ENCODE measurements around the gene CCNG1. TPM values are rescaled to one million over a fixed set of nuclear protein-coding genes. Genes with fewer than 3 reads are reported as not detected.
"Not testable (repeated sequence)": the region's sequence is repeated elsewhere in the genome, so short reads cannot be mapped to it uniquely, and the experiment has no call there.

Gene CCNG1
- total and polyA plus RNA-seq, 9 of the 15 experiments (the other 6 are each of a cell fraction or from before 2014, with no cell fraction given): 121 to 293 (median 245) TPM

DNA sequence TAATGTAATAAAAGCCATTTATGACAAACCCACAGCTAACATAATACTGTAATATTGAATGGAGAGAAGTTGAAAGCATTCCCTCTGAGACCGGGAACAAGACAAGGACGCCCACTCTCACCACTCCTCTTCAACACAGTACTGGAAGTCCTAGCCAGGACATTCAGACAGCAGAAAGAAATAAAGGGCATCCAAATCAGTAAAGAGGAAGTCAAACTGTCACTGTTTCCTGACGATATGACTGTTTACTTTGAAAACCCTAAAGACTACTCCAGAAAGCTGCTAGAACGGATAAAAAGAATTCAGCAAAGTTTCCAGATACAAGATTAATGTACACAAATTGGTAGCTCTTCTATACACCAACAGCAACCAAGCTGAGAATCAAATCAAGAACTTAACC, 11.3 kb upstream of the CCNG1 start:
- CTCF ChIA-PET (ENCODE audit: low intra/inter-chr PET ratio); TF ChIP-seq FOXM1 (CRISPR knock-in tag; IDR thresholded peaks at IDR 0.05; ENCODE audit: low read depth): not testable (repeated sequence)
- ATAC-seq: peak; percentile 71
- TF ChIP-seq EP300 (IDR thresholded peaks at IDR 0.05; ENCODE audit: low read length): peak; percentile 80
- TF ChIP-seq FOXA3 (CRISPR knock-in tag; conservative IDR thresholded peaks at IDR 0.05 in 1 of 2, IDR thresholded peaks at IDR 0.05 in 1 of 2): peak in 1 of 2 experiments; percentile 98; a peak in 2 of 4 replicates
- TF ChIP-seq FOXK2 (conservative IDR thresholded peaks at IDR 0.05 in 1 of 2, IDR thresholded peaks at IDR 0.05 in 1 of 2; ENCODE audit: low read depth in 2 of 2): 0 out of 4 replicates have a peak, but pooled peaks of 1 of the 2 experiments have one; percentile 18
- TF ChIP-seq CBFA2T2 (conservative IDR thresholded peaks at IDR 0.05): peak; percentile 76
- TF ChIP-seq STAT5A (IDR thresholded peaks at IDR 0.05; ENCODE audit: borderline replicate concordance, low read length): peak; percentile 46
- peak; percentile 66 for TF ChIP-seq LEF1 (IDR thresholded peaks at IDR 0.05)
- 0 out of 2 replicates have a peak, but pooled peaks have one; percentile 28 for TF ChIP-seq FOXA1 (IDR thresholded peaks at IDR 0.05; ENCODE audit: borderline replicate concordance)
- TF ChIP-seq GATA2 (CRISPR knock-in tag; IDR thresholded peaks at IDR 0.05): 0 out of 2 replicates have a peak, but pooled peaks have one; percentile 40
- 0 out of 2 replicates have a peak, but pooled peaks have one; percentile 34 for TF ChIP-seq NFIC (IDR thresholded peaks at IDR 0.05)
- peak; percentile 59; the same call in 1 of the 2 replicates for TF ChIP-seq ETV1 (tag; conservative IDR thresholded peaks at IDR 0.05; ENCODE audit: low read depth)
- peak; percentile 85 for TF ChIP-seq DPF2 (IDR thresholded peaks at IDR 0.05)
- peak; percentile 77 for TF ChIP-seq FOXM1 (IDR thresholded peaks at IDR 0.05; ENCODE audit: low read depth)
- TF ChIP-seq SMARCC2 (IDR thresholded peaks at IDR 0.05; ENCODE audit: low read depth): peak; percentile 67; the same call in 1 of the 2 replicates
- TF ChIP-seq ETV5 (CRISPR knock-in tag; IDR thresholded peaks at IDR 0.05; ENCODE audit: low read depth): peak; percentile 35; the same call in 1 of the 2 replicates
- TF ChIP-seq SPI1 (IDR thresholded peaks at IDR 0.05; ENCODE audit: borderline replicate concordance, low read depth, low read length): peak; percentile 94
- TF ChIP-seq ARID1B (IDR thresholded peaks at IDR 0.05): peak; percentile 94
- TF ChIP-seq TCF3 (CRISPR knock-in tag; IDR thresholded peaks at IDR 0.05): peak; percentile 90
- TF ChIP-seq SOX6 (IDR thresholded peaks at IDR 0.05): peak; percentile 63
- TF ChIP-seq MTA2 (IDR thresholded peaks at IDR 0.05; ENCODE audit: low read depth): peak; percentile 63
- TF ChIP-seq HDAC2 (IDR thresholded peaks at IDR 0.05): 0 out of 2 replicates have a peak, but pooled peaks have one; percentile 31
- TF ChIP-seq SMARCE1 (IDR thresholded peaks at IDR 0.05): peak; percentile 92
- TF ChIP-seq RCOR1 (IDR thresholded peaks at IDR 0.05; ENCODE audit: borderline replicate concordance in 1 of 2, low read depth in 2 of 2, low read length in 2 of 2): peak in 1 of 2 experiments; percentile 76; a peak in 2 of 4 replicates
- peak; percentile 79 for TF ChIP-seq NCOR1 (IDR thresholded peaks at IDR 0.05)
- peak; percentile 51; the same call in 1 of the 2 replicates for TF ChIP-seq PML (IDR thresholded peaks at IDR 0.05; ENCODE audit: low read length)
- TF ChIP-seq KDM1A (IDR thresholded peaks at IDR 0.05): peak; percentile 73 to 77; a peak in 3 of 4 replicates

More for the DNA sequence above, 11.3 kb upstream of the CCNG1 start:
- H3K4me2 ChIP-seq (ENCODE audit: insufficient read depth, low read length); H2AFZ ChIP-seq (ENCODE audit: low read depth, low read length); H4K20me1 ChIP-seq (replicated peaks; ENCODE audit: control insufficient read depth, insufficient read depth, low read length); BruUV-seq (replicated peaks); FAIRE-seq; H3K27me3 ChIP-seq (ENCODE audit: control insufficient read depth in 2 of 2, insufficient read depth in 2 of 2, low read length in 2 of 2); in situ Hi-C loops (cut with MboI); H3K36me3 ChIP-seq (ENCODE audit: control insufficient read depth, insufficient read depth, low read length); H3K9me1 ChIP-seq (ENCODE audit: control insufficient read depth, insufficient read depth, low read length); H3K79me2 ChIP-seq (ENCODE audit: control insufficient read depth, insufficient read depth, low read length); H3K9ac ChIP-seq (ENCODE audit: insufficient read depth in 1 of 2, low read depth in 2 of 2, low read length in 2 of 2); H3K4me3 ChIP-seq; intact Hi-C loops (cut with micrococcal nuclease); H3K9me3 ChIP-seq (replicated peaks; ENCODE audit: control insufficient read depth, insufficient read depth, low read depth, low read length): not testable (repeated sequence)
- peak overlapping the region; percentile 43; the same call in 1 of the 3 replicates for H3K27ac ChIP-seq (ENCODE audit: extremely low read depth, low read depth, low read length)
- 3% methylated on average over 4 of the region's 4 CpGs for WGBS (ENCODE audit: insufficient coverage, low coverage, missing lambda C conversion rate)
- DNase-seq (ENCODE audit: extremely low read depth in 1 of 4, low spot score in 3 of 4): peak in 1 of 4 experiments; percentile 56
- H3K4me1 ChIP-seq (replicated peaks in 1 of 2; ENCODE audit: control insufficient read depth in 2 of 2, insufficient read depth in 2 of 2, low read length in 2 of 2): peaks cover 6 to 11% of the 10 kb centered on the region in 2 experiments; a peak in 4 of 5 replicates
- POLR2A ChIA-PET: interaction anchor here (0.9 kb wide), 1 partner anchor 11 kb away, joined by 3 read pairs; the partner anchor contains the start of gene CCNG1
